ENCODE results near the gene LSAMP.

LSAMP gene

GRCh38 chr3:116341381-116341780 lies 103.9 kb downstream of the LSAMP start:
- ChIA-PET CTCF (no interaction called here), POLR2A (no interaction called here)
- TF ChIP-seq ZNF223 (tag by site-specific recombination; IDR thresholded peaks at IDR 0.05) (no peak), ZIC2 (tag by site-specific recombination; IDR thresholded peaks at IDR 0.05) (no peak), CTCF (tag by site-specific recombination; IDR thresholded peaks at IDR 0.05) (no peak), ZNF433 (tag by site-specific recombination; IDR thresholded peaks at IDR 0.05; ENCODE audit: low read depth) (no peak), ZNF174 (tag by site-specific recombination; IDR thresholded peaks at IDR 0.05) (no peak), OSR2 (tag by site-specific recombination; IDR thresholded peaks at IDR 0.05) (no peak), ZNF221 (tag by site-specific recombination; IDR thresholded peaks at IDR 0.05; ENCODE audit: borderline replicate concordance) (no peak), ZNF621 (tag by site-specific recombination; IDR thresholded peaks at IDR 0.05) (no peak), SP2 (tag by site-specific recombination; IDR thresholded peaks at IDR 0.05) (no peak), ZBTB26 (tag by site-specific recombination; optimal IDR thresholded peaks at IDR 0.05) (no peak), ZNF280C (tag by site-specific recombination; IDR thresholded peaks at IDR 0.05) (no peak), ZNF248 (tag by site-specific recombination; IDR thresholded peaks at IDR 0.05) (no peak), ZNF48 (tag by site-specific recombination; IDR thresholded peaks at IDR 0.05) (no peak), ZNF518A (tag by site-specific recombination; conservative IDR thresholded peaks at IDR 0.05; ENCODE audit: low read depth) (no peak), ZNF610 (tag by site-specific recombination; IDR thresholded peaks at IDR 0.05; ENCODE audit: borderline replicate concordance) (no peak)
- Histone ChIP-seq H3K9me3 (ENCODE audit: control insufficient read depth, insufficient read depth, low read depth, low read length) (no peaks in the 10 kb centered on the region), H3K4me3 (ENCODE audit: low read depth, low read length) (no peak overlapping the region), H3K36me3 (ENCODE audit: control insufficient read depth in 2 of 2, insufficient read depth in 1 of 2, low read length in 2 of 2) (no peaks in the 10 kb centered on the region), H3K4me1 (ENCODE audit: control insufficient read depth, insufficient read depth, low read length) (no peaks in the 10 kb centered on the region), H3K27ac (ENCODE audit: extremely low read depth, low read depth, low read length) (no peak overlapping the region)

GRCh38 chr3:116340680-116341216 lies 104.5 kb downstream of the LSAMP start:
- H3K4me1 ChIP-seq (ENCODE audit: control insufficient read depth, insufficient read depth, low read length) = no peaks in the 10 kb centered on the region
- ChIA-PET CTCF (interaction anchor here (0.7 kb wide), 1 partner anchor 371 kb away, joined by 4 read pairs; no protein-coding TSS in a partner anchor), POLR2A (no interaction called here)
- H3K27ac ChIP-seq (ENCODE audit: extremely low read depth, low read depth, low read length) = no peak overlapping the region
- H3K36me3 ChIP-seq (ENCODE audit: control insufficient read depth in 2 of 2, insufficient read depth in 1 of 2, low read length in 2 of 2) = no peaks in the 10 kb centered on the region
- no peak overlapping the region for H3K4me3 ChIP-seq (ENCODE audit: low read depth, low read length)
- H3K9me3 ChIP-seq (ENCODE audit: control insufficient read depth, insufficient read depth, low read depth, low read length) = no peaks in the 10 kb centered on the region
- TF ChIP-seq SP2 (tag by site-specific recombination; IDR thresholded peaks at IDR 0.05) (no peak), ZNF488 (tag by site-specific recombination; IDR thresholded peaks at IDR 0.05) (no peak), ELK4 (IDR thresholded peaks at IDR 0.05; ENCODE audit: borderline replicate concordance, low read depth, low read length) (no peak), ZNF335 (tag by site-specific recombination; conservative IDR thresholded peaks at IDR 0.05) (no peak), YY2 (tag by site-specific recombination; IDR thresholded peaks at IDR 0.05) (no peak), IKZF3 (tag by site-specific recombination; IDR thresholded peaks at IDR 0.05) (no peak), ZNF677 (tag by site-specific recombination; IDR thresholded peaks at IDR 0.05) (no peak), ZNF704 (tag by site-specific recombination; IDR thresholded peaks at IDR 0.05) (no peak)
